Measurements from ENCODE around the gene TBL1X.

DNA sequence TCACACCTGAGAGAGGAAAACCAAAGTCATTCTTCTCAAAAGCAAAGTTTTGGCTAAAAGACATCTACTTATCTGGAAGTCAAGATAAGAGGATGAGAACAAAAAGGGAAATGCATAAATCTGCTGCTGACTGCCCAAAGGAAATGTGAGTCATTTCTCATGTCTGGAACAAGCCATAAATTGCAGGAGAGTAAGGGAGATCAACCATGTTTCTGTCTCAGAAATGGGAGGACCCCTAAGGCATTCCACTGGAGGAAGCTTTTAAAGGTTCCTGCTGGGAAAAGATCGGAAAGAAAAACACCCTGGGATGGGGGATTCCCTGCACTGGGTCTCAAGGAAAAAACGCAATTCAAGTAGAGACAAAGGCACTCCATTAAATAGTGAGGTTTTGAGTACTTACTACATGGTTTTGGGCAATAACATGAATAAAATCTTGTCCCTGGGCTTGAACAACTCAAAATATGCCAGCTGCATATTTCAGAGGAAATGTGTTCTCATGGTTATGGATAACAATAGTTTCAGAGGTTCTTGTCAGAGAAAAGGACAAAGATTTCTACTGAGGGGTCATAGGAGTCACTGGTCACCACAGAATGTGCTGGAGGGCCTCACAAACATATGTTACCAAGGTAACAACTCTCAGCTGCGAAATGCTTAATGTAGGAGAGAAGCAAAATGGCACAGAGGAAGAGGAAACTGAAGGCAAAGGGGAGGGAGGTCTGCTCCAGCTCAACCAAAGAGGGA is 281.5 kb downstream of the TBL1X start:
- TF ChIP-seq, protein P1, sequence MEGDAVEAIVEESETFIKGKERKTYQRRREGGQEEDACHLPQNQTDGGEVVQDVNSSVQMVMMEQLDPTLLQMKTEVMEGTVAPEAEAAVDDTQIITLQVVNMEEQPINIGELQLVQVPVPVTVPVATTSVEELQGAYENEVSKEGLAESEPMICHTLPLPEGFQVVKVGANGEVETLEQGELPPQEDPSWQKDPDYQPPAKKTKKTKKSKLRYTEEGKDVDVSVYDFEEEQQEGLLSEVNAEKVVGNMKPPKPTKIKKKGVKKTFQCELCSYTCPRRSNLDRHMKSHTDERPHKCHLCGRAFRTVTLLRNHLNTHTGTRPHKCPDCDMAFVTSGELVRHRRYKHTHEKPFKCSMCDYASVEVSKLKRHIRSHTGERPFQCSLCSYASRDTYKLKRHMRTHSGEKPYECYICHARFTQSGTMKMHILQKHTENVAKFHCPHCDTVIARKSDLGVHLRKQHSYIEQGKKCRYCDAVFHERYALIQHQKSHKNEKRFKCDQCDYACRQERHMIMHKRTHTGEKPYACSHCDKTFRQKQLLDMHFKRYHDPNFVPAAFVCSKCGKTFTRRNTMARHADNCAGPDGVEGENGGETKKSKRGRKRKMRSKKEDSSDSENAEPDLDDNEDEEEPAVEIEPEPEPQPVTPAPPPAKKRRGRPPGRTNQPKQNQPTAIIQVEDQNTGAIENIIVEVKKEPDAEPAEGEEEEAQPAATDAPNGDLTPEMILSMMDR (IDR thresholded peaks at IDR 0.05; ENCODE audit: low read depth, low read length) = no peak
- TF ChIP-seq EZH2phosphoT487 (IDR thresholded peaks at IDR 0.05; ENCODE audit: low read depth) = no peak
